Liver (tissue), 9 donors: ENCODE data around the gene LARGE1. TPM values are rescaled to one million over a fixed set of nuclear protein-coding genes. Genes with fewer than 3 reads are reported as not detected.

Experiments used
- DNase-seq: peaks from one replicate; pipeline ENCODE4 v3.0.0-alpha.2; 2017; ENCODE audit warnings: low spot score
- H3K27ac ChIP-seq, 2 donors: one replicate each; pipeline ENCODE4 v1.7.0; 2013; ENCODE audit warnings: inconsistent platforms in 2 of 2, low read length in 2 of 2, control low read depth in 1 of 2, low read depth in 1 of 2, mild to moderate bottlenecking in 1 of 2
- H3K27me3 ChIP-seq, 4 donors: one replicate each; pipeline versions ENCODE4 v1.6.1 to v1.7.0; 2013; ENCODE audit warnings: low read length in 3 of 4, inconsistent platforms in 1 of 4, mild to moderate bottlenecking in 1 of 4, moderate library complexity in 1 of 4; ENCODE audit not compliant: control insufficient read depth in 4 of 4, insufficient read depth in 4 of 4
- H3K36me3 ChIP-seq, 4 donors: one replicate each; pipeline versions ENCODE4 v1.6.1 to v1.7.0; 2013; ENCODE audit warnings: low read length in 3 of 4, mild to moderate bottlenecking in 3 of 4, low read depth in 1 of 4, moderate library complexity in 1 of 4; ENCODE audit not compliant: control insufficient read depth in 4 of 4, insufficient read depth in 3 of 4
- H3K4me1 ChIP-seq, 4 donors: one replicate each; pipeline versions ENCODE4 v1.6.1 to v1.7.0; 2013; ENCODE audit warnings: low read length in 3 of 4, mild to moderate bottlenecking in 3 of 4, moderate library complexity in 1 of 4; ENCODE audit not compliant: control insufficient read depth in 4 of 4, insufficient read depth in 4 of 4
- H3K4me3 ChIP-seq, 3 donors: one replicate each; pipeline versions ENCODE4 v1.6.1 to v1.7.0; 2013; ENCODE audit warnings: low read length in 3 of 3, control low read depth in 1 of 3, low read depth in 1 of 3, mild to moderate bottlenecking in 1 of 3
- H3K9ac ChIP-seq, 2 donors: one replicate each; pipeline ENCODE4 v1.7.0; 2013; ENCODE audit warnings: low read length in 2 of 2, mild to moderate bottlenecking in 2 of 2, moderate library complexity in 2 of 2, control low read depth in 1 of 2, low read depth in 1 of 2
- H3K9me3 ChIP-seq, 4 donors: one replicate each; pipeline versions ENCODE4 v1.6.1 to v1.7.0; 2013; ENCODE audit warnings: low read length in 3 of 4; ENCODE audit not compliant: control insufficient read depth in 4 of 4
- ATF3 ChIP-seq: IDR thresholded peaks from 2 replicates; pipeline ENCODE4 v1.6.1; 2016; ENCODE audit warnings: antibody characterized with exemption
- CTCF ChIP-seq: fragments of 150-350 bp; IDR thresholded peaks from 2 replicates; pipeline ENCODE4 v1.5.1; 2017; ENCODE audit warnings: improper control_type of control experiment, low read depth, low read length; ENCODE audit not compliant: missing input control
- EGR1 ChIP-seq, 2 donors: IDR thresholded peaks; 2 replicates each; pipeline ENCODE4 v1.6.1; 2016 to 2018; ENCODE audit warnings: antibody characterized with exemption in 2 of 2, low read depth in 2 of 2
- FOXA1 ChIP-seq: IDR thresholded peaks from 2 replicates; pipeline ENCODE4 v1.6.1; 2016; ENCODE audit warnings: antibody characterized with exemption
- FOXA2 ChIP-seq: IDR thresholded peaks from 2 replicates; pipeline ENCODE4 v1.6.1; 2016; ENCODE audit warnings: antibody characterized with exemption
- GABPA ChIP-seq, 2 donors: IDR thresholded peaks in 1 of 2; conservative IDR thresholded peaks in 1 of 2; 2 replicates each; pipeline ENCODE4 v1.6.1; 2016; ENCODE audit warnings: antibody characterized with exemption in 2 of 2, mild to moderate bottlenecking in 1 of 2, moderate library complexity in 1 of 2
- HNF4A ChIP-seq, 2 donors: conservative IDR thresholded peaks; 2 replicates each; pipeline ENCODE4 v1.6.1; 2016; ENCODE audit warnings: antibody characterized with exemption in 2 of 2, mild to moderate bottlenecking in 2 of 2
- HNF4G ChIP-seq: IDR thresholded peaks from 2 replicates; pipeline ENCODE4 v1.6.1; 2016; ENCODE audit warnings: antibody characterized with exemption
- JUND ChIP-seq, 2 donors: IDR thresholded peaks; 2 replicates each; pipeline ENCODE4 v1.6.1; 2016; ENCODE audit warnings: antibody characterized with exemption in 2 of 2
- MAX ChIP-seq: IDR thresholded peaks from 2 replicates; pipeline ENCODE4 v1.6.1; 2016; ENCODE audit warnings: antibody characterized with exemption
- NR2F2 ChIP-seq: IDR thresholded peaks from 2 replicates; pipeline ENCODE4 v1.6.1; 2016; ENCODE audit warnings: antibody characterized with exemption
- RXRA ChIP-seq, 2 donors: IDR thresholded peaks; 2 replicates each; pipeline ENCODE4 v1.6.1; 2017 to 2018; ENCODE audit warnings: antibody characterized with exemption in 2 of 2, mild to moderate bottlenecking in 1 of 2
- TAF1 ChIP-seq: conservative IDR thresholded peaks from 2 replicates; pipeline ENCODE4 v1.6.1; 2016; ENCODE audit warnings: antibody characterized with exemption, mild to moderate bottlenecking
- YY1 ChIP-seq: IDR thresholded peaks from 2 replicates; pipeline ENCODE4 v1.6.1; 2016; ENCODE audit warnings: antibody characterized with exemption, mild to moderate bottlenecking
- ZBTB33 ChIP-seq: IDR thresholded peaks from 2 replicates; pipeline ENCODE4 v1.6.1; 2016; ENCODE audit warnings: antibody characterized with exemption
- WGBS: extraction: QIAGEN DNeasy Blood & Tissue Kit; methylation state at CpG from one replicate; pipeline ENCODE4 v1.1.7; 2013; 5-methylcytosine and 5-hydroxymethylcytosine counted together
- polyA plus RNA-seq, 2 donors: library from polyadenylated mRNA; stranded (reverse) in 1 of 2; unstranded in 1 of 2; fragments of 200-250 nt in 1 of 2; fragments of >200 nt in 1 of 2; fragmentation: Nextera tagmentation in 1 of 2; extraction: Ambion mirVana in 1 of 2; gene quantifications; one replicate each; pipeline versions ENCODE4 v1.2.1 to v1.2.3, GENCODE V29; 2013 to 2015
- total RNA-seq, 2 donors: library from RNA; depleted of rRNA; stranded (reverse); fragments of >200 nt; gene quantifications; one replicate each; pipeline ENCODE4 v1.2.3, GENCODE V29; 2014
- donor health status: healthy.
- donor health status: healthy.
- donor health status: healthy.
- donor health status: healthy.
- donor health status: healthy.

Gene LARGE1
- total and polyA plus RNA-seq, 4 donors, result 2.3 to 14.1 (median 5.7) TPM

- TF ChIP-seq MAX (no peak), YY1 (no peak)
Measured at GRCh38 chr22:33723915-33724314, 196.4 kb downstream of the LARGE1 start (continued).

GRCh38 chr22:33722816-33723215 is 197.5 kb downstream of the LARGE1 start:
- Histone ChIP-seq H3K27ac (no peak overlapping the region), H3K4me3 (no peak overlapping the region), H3K9ac (no peak overlapping the region), H3K4me1 (peaks cover 2 to 19% (median 15%) of the 10 kb centered on the region in 4 donors), H3K9me3 (no peaks in the 10 kb centered on the region), H3K36me3 (no peaks in the 10 kb centered on the region), H3K27me3 (no peaks in the 10 kb centered on the region)
- TF ChIP-seq ZBTB33 (no peak), FOXA1 (no peak), HNF4G (no peak), MAX (no peak), JUND (IDR thresholded peaks at IDR 0.05) (no peak), RXRA (IDR thresholded peaks at IDR 0.05) (no peak), EGR1 (IDR thresholded peaks at IDR 0.05; ENCODE audit: low read depth in 2 of 2) (no peak), FOXA2 (no peak), CTCF (no peak), ATF3 (no peak), NR2F2 (no peak), GABPA (IDR thresholded peaks at IDR 0.05 in 1 of 2, conservative IDR thresholded peaks at IDR 0.05 in 1 of 2) (no peak), HNF4A (conservative IDR thresholded peaks at IDR 0.05) (no peak), YY1 (no peak)
- no peak for DNase-seq
- WGBS, result 94% methylated on average over 9 of the region's 9 CpGs

- Histone ChIP-seq H3K27me3 (no peaks in the 10 kb centered on the region), H3K27ac (no peak overlapping the region), H3K4me1 (peaks cover 0 to 30% (median 26%) of the 10 kb centered on the region in 4 donors), H3K9ac (no peak overlapping the region), H3K4me3 (no peak overlapping the region), H3K9me3 (no peaks in the 10 kb centered on the region), H3K36me3 (no peaks in the 10 kb centered on the region)
- TF ChIP-seq TAF1 (no peak), JUND (IDR thresholded peaks at IDR 0.05) (peak in 1 of 2 donors; percentile 52), ZBTB33 (peak; percentile 15), HNF4G (peak; percentile 52), FOXA1 (no peak), YY1 (no peak), HNF4A (conservative IDR thresholded peaks at IDR 0.05) (peak; percentile 94), GABPA (IDR thresholded peaks at IDR 0.05 in 1 of 2, conservative IDR thresholded peaks at IDR 0.05 in 1 of 2) (no peak), RXRA (IDR thresholded peaks at IDR 0.05) (peak; percentile 20 to 44), FOXA2 (no peak), NR2F2 (no peak)
- no peak for DNase-seq
- 76% methylated on average over 9 of the region's 9 CpGs for WGBS
Measured at GRCh38 chr22:33720166-33720878, 200.0 kb downstream of the LARGE1 start.
